SH-SY5Y (cell line): ENCODE measurements around the gene ACY1.

ENCODE experiments used
- GATA2 ChIP-seq: IDR thresholded peaks from 2 replicates; pipeline ENCODE4 v1.6.1; 2011; ENCODE audit warnings: mild to moderate bottlenecking, low read depth, low read length
- GATA3 ChIP-seq: IDR thresholded peaks from 2 replicates; pipeline ENCODE4 v1.6.1; 2011; ENCODE audit warnings: low read depth, mild to moderate bottlenecking, low read length, moderate library complexity

ACY1 gene

DNA sequence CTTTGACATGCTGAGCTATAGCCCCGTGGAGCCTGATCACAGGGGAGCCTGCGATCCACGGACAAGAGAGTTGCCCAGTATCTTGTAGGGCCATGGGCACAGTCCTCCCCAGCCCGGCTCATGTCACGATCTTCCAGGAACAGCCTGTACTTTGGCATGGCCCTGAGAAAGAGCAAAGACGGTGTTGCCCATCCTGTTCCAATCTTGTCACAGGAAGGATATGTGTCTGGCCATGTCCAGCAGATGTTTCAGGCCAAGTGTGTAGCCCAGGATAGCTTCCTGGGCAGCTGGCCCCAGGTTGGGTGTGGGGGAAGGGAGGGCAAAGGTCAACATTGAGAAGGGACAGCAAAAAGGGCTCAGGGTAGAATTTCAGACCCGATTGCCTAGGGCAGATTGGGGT, 29.4 kb downstream of the ACY1 start:
- TF ChIP-seq GATA2 (no peak), GATA3 (no peak)

GRCh38 chr3:52013802-52014598, 30.7 kb downstream of the ACY1 start:
- TF ChIP-seq GATA2, result no peak
- TF ChIP-seq GATA3, result no peak

- TF ChIP-seq GATA3 (no peak), GATA2 (no peak)
Measured at GRCh38 chr3:52014613-52015012, 31.3 kb downstream of the ACY1 start.

DNA sequence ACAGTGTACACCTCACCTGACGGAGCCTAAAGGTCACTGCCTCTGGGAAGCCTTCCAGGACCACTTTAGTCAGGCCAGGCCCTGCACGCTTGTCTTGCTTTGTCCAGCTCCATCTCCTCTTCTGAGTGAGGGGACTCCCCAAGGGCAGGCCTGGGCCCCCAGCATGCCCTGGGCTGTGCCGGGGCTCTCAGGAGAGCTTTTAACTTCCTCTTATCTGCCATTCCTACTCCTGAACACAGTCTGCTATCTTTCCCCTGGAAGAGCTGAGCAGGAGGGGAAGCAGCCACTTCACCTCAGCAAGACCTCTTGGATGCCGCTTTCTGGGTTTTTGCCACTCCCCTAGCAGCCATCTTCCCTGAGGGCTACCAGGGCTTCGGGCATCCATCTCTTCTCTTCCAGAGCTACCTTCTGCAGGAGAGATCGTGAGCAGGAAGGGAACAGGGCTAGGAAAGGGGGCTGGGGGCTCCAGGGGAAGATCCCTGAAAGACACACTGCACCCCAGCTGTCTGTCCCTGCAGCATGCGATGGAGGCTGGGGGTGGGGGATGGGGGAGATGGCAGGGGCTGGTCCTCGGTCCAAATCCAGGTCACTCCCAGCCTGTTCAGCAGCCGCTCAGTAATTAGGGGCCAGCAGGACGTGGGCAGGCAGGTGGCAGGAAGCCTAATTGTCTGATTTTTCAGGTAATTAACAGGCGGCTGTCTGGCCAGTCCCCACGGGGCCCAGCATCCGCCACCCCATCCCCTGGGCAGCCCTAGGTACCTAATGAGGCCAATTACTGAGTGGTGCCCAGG, 32.3 kb downstream of the ACY1 start:
- no peak for TF ChIP-seq GATA2

DNA sequence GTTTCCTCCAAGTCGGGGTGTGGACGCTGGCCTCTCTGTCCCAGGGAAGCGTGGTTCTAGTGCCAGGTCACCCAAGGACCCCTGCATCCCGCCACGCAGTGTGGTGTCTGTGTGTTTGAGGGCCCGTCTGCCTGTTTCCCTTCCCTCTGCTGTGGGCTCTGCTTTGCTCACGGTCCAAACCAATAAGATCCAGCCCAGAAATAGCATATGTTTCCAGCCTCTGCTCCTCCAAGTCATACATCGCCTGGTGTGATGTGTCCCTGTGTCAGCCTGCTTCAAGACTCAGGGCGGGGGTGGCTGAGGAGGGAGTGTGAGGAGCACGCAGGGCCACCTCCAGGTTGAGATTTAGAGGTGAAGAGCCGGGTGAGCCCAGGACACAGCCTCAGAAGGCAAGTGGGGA, 34.3 kb downstream of the ACY1 start:
- TF ChIP-seq GATA2 (no peak), GATA3 (no peak)

DNA sequence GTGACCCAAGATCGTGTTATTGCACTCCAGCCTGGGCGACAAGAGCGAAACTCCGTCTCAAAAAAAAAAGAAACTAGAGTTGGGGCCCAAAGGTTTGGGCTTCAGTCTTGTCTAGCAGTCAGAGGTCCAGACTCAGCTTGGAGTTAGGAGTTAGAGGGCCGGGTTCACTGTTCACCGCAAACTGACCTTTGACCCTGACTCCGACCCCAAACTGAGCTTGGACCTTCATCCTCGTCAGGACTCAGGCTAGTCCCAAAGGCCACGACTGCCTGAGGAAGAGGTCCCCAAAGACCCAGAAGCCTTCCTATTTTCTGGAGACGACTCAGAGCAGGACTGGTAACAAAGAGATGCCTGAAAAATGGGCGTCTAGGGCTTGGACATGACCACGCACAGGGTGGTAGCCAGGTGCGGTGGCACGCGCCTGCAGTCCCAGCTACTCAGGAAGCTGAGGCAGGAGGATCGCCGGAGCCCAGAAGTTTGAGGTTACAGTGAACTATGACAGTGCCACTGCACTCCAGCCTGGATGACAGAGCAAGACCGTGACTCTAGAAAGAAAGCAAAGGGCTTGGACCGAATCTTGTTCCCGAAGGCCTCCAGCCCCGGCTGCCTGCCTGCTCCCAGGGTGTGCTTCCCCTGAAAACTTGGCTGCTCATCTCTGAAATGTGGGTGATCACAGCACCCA, 35.1 kb downstream of the ACY1 start:
- no peak for TF ChIP-seq GATA2
- no peak for TF ChIP-seq GATA3

DNA sequence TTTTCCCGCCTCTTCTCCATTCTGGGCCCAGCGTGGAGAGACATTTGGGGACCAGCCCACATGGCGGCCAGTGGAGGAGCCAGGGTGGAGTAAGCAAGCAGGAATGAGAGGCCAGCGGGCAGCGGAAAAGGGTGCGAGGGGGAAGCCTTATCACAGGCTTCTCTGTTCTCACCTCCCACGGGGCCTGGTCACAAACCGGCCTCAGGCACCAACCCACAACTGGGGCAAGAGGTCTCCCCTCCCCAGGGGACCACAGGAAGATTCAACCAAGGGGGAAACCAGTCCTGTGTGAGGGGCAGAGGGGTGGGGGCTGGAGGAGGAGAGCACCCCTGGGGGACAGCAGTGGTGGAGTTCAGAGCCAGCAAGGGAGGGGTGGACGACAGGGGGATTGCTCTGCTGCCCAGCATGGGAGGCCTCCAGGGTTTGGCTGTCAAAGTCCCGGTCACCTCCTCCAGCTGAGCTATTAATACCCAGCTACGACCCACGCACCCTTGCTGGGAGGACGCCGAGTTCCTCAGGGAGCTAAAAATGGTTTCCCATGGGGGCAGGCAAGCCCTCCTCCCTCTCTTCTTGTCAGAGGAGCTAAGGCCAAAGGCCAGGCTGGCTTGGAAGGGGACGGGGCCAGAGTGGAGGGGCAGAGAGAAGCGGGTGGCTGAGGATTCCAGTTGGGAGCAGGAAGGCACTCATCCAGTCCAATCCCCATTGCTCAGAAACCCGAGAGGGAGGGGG, 36.2 kb downstream of the ACY1 start:
- TF ChIP-seq GATA3, result no peak
- TF ChIP-seq GATA2, result no peak

DNA sequence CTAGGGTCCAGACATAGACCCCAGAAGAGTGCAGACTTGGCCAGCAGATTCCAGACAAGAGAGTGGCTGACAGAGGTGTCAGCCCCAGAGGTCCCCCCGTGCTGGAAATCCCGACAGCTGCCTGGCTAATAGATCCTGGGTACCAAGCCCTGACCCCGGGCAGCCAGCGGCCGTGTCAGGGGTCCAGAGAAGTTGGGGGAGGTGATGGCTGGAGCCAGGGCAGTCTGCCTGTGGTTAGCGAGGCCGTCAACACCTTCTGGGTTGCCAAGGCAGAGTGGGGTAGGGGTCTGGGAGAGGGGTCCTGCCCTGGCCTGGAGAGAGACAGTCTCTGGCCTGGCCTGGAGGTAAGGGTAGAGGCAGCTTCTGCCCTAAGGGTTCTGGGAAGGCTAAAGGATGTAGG, 37.5 kb downstream of the ACY1 start:
- TF ChIP-seq GATA2, result no peak
- no peak for TF ChIP-seq GATA3

DNA sequence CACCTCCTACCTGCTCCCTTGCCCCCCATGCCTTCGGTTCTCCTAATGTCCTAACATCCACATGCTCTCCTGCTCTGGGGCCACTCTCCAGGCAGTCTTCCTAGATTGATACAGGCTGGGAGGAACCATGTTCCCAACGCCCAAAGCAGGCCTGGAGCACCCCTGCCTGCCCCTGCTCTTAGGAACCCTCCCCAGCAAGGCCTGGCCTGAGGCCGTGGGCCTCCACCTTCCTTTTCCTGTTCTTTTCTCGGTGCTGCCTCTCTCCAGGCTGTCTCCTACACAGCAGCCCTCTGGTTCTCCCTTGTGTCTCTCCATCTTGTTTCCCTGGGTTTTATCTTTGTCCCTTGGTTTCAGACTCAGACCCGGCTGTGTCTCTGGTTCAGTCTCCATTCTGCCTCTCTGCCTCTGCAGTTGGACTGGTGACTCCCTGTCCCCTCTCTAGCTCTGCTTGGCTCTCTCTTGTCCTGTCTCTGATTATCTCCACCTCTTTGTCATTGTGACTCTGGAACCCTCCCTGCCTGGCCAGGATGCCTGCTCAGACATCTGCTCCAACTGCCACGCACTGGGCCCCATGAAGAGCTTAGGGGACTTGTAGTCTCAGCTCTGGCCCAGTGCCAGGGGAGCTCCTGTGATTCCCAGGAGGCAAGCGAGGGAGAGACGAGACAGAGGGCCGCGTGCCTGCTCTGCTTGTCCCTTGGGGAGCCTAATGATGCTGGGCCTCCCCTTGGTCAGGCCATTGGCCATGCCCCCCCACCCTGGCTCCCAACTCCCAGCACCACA, 38.3 kb downstream of the ACY1 start:
- TF ChIP-seq GATA3 (no peak), GATA2 (no peak)

DNA sequence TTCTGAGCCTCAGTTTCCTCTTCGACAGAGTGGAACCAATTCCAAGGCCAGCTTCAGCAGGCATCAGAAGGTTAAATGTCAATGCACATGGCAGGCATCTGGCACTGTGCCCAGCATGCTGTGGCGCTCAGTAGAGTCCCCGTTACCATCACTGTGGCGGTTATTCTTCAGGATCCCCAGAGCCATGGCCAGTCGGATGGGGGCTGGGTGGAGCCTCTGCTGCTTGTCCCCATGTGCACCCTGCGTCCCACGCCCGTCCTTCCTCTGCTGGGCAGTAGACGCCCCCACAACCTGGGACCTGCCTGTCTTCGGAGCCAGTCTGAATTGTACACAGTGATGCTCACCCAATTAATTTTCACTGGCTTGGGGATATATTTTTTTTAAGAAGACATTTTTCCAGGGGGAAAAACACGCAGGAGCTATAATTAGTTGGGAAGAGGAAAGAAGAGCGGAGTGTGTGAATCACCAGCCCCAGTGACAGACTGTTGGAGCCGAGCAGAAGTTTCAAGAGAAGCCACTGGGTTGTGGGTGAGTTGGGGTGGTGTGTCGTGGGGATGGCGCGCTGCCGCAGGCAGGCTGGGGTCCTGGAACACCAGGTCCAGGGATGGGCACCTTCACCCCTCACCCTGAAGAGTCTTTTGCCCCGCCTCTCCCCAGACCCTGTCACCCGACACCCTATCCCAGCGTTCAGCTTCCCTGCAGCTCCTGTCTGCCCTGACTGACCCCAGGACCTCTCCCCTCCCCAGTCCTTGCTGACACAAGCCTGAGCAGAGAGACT, 39.2 kb downstream of the ACY1 start:
- TF ChIP-seq GATA3 (no peak), GATA2 (no peak)

- TF ChIP-seq GATA2 (no peak), GATA3 (no peak)
Measured at GRCh38 chr3:52023101-52023770, 39.9 kb downstream of the ACY1 start.

DNA sequence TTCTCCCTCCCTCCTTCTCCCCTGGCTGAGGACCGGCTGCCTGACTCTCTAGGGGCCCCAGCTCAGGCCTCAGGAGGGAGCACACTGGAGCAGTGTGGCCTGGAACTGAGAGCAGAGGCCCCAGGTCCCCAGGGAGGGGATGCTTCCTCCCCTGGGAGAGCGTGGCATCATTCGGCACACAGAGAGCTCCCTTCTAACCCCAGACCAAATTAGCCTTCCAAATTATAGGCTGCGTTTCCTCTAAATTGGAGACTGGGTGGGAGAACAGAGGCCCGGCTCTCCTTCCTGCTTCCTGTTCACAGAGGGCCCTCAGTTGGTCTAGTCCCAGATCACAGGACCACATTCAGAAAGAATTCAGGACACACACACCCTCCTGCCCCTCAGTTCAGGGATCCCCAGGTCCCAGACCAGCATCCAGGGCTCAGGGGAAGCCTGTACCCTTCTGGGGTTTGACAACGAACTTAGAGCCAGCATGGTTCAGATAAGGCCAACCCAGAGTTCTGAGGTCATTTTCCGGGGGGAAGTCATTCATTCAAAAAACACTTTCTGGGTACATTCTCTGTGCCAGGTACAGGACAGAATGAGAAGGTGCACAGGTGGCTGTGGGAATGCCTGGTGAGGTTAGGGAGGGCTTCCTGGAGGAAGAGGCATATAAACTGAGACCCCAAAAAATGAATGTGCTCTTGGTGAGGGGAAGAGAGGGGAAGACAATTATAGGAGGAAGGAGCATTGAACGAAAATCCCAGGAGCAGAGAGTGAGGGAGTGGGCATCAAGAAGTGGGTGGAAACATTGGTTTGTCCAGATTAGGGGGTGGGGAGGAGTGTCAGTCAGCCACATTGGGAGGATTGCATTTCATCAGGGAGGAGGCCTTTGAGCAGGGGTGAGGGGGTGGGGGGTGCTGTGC, 40.8 kb downstream of the ACY1 start:
- TF ChIP-seq GATA2, result no peak
